HG03103 (cell line): ENCODE measurements around the gene SLC45A2.
A peak's percentile ranks its signal among the peaks of the same experiment; 100 is the strongest.
"Not testable (repeated sequence)": the region's sequence is repeated elsewhere in the genome, so short reads cannot be mapped to it uniquely, and the experiment has no call there.

Experiments used
- ATAC-seq: cut with Tn5 transposase; IDR thresholded peaks from one replicate; pipeline ENCODE4 v1.9.1; 2021; ENCODE audit warnings: low read depth; ENCODE audit not compliant: unreplicated experiment

Gene SLC45A2

DNA sequence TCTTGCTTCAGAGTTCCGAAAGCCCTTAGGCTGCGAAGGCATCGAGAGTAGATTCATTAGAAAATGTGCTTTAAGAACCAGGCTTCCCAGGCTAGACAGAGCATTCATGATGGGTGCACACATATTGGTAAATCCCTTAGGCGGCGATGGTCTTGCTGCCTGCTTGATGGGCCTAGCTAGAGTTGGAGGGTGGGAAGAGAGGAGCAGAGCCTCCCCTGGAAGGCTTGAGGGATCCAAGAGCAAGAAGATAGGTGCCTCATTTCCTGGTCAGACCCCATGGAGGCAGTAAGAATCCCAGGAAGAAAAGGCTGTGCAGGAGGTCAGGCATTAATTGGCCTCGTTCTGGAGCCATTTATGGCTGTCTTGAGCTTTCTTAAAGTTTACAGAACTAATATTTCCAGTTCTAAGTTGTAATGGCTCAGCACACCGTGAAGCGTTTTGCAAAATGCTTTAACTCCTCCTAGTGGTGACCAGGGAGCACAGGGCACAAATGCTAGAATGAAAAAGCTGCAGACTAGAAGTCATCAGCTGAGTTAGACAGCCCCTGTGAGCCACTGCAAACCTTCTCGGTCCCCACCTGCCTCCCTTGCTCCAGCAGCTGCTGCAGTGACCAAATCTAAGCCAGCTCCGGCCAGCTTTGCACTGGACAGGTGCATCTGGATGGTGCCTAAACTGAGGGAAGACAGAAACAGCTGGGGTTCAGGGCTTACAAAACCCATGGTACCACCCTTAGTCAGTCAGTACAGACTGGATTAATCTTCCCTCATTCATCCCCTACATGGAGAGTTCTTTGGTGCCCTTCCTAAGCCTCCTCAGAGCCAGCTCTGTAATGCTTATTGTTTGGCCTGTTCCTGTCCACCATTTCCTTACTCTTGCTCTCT is 14.7 kb downstream of the SLC45A2 start:
- ATAC-seq, result peak; percentile 70

DNA sequence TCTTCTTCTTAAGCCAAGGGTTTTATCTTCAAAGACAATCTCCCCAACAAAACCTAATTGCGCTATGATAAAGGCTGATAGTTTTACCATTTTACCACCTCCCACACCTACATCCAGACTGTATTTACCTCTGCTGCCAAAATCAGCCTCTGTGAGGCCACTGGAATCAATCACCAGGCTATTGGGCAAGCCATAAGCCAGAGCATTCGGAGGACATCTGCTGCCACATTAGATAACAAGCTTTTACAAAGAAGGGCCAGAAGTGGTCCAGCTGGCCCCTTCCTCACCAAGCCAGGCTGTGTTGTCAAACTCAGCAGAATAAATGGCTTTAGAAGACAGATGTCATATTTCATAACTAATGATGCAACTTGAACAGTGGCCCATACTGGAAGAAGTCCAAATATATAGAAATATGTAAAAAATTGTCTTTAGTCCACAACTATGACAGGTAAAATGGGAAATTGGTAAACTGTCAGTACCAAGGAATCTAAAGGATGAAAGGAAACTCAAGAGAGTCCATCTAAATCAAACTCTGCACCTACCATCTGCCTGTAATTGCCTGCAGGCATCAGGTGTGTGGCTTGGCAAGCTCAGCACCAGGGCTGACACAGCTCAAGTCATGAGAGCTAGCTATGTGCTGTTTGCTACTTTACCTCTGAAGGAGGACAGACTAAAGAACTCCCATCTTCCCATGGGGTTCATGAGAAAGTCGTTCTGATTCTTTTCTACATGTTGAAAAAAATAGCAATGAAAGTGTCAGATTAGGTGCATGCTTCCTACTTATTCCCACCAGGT is 16.1 kb downstream of the SLC45A2 start:
- no peak for ATAC-seq

DNA sequence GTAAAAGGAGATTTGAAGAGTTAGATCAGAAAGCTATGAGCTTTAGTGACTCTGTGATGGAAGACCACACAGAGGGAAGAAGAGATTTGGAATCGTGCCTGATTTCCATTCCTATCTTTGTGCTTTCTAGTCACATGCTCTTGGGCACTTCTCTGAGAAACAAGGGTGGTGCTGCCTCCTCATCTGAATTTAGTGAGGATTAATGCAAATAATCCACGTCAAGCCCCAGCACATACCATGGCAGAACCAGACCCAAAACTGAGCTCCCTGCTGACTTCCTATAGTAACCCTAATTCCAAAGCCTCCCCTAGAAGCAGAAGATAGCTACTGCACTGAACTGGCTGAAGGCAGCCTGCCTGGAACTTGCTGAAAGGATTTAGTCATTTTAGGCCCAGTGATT is 17.7 kb downstream of the SLC45A2 start:
- no peak for ATAC-seq

DNA sequence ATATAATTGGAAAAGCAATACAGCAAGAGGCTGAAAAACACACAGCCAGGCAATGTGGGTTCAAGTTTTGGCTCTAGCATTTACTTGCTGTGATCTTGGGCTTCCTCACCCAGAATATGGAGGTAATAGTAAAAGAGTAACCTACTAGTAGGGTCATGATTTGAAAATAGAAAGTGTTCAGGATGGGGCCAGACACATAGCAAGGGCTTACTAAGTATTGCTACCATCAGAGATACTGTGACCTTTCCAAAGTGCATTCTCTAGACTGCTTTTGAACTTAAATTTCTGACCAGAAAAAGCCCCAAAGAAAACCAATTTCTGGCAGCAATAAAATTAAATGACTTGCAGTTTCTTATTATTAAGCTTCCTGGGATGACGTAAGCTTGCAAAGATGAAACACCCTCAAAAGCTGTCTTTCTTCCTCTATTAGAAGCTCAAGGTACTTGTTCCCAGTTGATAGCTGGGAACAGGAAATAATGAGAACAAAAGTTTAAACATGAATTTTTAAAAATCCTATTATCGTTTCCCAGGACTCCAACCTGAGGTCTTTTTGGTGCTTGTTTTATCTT is 20.3 kb downstream of the SLC45A2 start:
- ATAC-seq, result no peak

DNA sequence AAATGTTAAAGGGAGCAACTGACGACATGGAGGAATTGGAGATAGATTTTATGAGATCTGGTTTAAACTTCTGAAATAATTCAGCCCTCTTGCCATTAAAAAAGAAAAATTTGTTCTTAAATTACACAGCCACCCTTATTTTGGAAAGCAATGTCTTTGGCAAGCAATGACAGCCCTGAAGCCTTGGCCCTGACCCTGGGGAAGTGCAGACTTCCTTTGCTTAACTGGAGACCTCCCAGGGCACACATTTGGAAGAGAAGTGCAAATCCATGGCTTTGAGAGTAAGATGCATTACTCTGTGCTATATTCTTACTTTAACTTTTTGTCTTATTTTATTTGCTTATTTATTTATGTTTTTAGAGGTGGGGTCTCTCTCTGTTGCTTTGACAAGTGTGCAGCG is 26.3 kb downstream of the SLC45A2 start:
- no peak for ATAC-seq

DNA sequence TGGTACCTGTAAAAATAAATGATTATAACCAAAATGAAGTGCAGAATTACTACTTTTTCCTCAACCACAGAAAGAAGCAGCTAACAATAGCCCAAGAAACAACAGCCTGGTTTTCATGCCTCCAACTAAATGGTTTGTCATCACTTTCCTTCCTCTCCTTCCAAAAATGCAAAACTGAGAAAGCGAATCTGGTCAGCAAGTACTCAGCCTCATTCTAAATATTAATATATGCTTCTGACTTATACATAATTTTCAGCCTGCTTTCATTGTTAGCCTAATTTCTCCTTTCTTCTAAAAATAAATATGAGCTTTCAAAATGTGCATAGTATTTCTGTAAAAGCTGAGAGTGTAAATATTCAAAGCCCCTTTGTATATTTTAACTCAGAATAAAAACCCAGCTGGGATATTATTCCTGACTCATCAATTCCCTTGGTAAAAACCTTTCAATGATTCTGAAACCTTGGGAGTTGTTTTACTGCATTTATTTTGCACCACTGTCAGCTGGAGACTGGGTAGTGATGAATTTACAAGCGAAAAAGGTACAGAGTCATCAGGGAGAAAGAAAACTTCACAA is 26.8 kb downstream of the SLC45A2 start:
- ATAC-seq, result no peak

DNA sequence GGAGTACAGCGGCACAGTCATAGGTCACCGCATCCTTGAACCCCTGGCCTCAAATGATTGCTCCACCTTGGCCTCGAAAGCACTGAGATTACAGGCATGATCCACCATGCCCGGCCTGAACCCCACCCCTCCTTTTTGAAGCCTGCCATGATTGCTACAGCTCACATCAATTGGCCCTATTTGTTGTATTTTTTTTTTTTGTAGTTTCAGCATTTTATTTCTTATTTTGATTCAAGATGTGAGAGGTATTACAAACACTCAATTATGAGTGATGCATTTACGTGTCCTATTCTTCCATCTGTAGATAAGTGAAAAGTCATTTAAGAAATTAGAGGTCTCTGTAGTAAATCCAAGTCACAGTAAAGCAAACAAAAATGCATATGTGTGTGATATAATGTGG is 32.3 kb downstream of the SLC45A2 start:
- ATAC-seq, result not testable (repeated sequence)

DNA sequence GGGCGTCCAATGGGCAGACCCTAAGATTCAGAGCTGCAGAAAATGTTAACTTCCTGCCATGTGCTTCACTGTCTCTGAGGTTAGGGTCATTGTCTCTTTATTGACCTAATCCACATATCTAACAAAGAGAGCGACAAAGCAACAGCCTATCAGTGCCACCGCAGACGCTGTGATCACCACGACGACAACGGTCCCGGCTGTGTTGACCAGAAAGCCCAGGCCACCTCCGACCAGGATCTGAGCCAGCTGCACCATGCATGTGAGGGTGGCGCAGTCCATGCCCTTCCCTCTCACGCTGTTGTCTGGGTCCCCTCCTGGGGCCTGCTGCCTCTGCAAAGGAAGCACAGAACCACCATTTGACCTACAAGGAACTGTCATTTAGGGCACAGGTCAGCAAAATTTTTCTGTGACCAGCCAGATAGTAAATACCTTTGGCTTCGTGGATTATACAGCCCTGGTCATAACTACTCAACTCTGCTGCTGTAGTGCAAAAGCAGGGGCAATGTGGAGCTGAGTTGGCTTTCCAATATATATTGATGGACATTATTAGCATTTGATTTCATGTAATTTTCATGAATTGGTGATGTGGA is 39.9 kb downstream of the SLC45A2 start:
- no peak for ATAC-seq

DNA sequence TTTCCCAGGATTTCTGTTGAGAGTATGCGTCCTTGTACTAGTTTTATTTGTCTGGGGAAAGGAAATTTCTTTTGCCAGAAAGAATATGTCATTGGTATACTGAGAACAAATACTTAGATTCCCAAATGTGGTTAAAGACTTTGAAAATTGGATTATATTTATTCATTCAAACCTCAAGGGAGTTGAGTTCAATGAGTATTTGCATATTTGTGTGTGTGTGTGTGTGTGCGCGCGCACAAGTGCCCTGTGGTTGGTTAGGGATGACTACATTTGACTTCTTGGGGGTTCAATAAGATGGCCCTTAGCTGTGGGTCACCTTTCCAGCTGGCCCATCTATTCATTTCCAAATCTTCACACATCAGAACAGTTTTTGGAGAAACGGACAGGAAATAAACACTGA is 43.4 kb downstream of the SLC45A2 start:
- ATAC-seq, result no peak

DNA sequence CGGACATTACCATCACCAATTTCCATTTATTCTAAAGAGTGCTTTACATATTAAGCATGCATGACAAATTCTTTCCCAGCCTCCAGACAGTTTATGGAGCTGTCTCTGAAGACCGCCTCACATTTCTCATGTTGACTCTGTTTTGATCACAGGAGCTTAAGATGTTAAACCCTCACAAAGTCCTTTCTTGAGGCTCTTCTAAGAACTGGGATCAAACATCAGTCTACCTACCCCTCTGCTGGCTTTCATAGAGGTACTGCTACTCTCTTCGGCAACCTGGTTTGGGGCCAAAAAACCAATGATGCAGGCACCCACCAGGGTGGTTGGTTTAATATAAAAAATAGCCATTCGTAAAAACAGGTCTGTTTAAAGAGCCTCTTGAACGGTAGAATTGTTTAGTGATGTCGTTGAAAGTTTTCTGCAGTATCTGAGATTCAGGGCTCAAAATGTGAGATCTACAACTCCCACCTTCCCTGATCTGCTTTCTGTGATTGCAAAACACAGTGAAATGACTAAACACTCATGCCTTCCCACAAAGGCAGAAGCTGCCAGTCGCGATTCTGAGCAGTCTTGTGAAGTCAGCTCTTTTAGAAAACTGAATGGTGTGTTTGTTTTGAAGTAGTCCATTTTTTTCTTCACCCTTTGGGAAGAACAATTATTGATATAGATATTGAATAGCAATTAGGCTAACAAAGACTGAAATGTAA is 44.8 kb downstream of the SLC45A2 start:
- ATAC-seq, result no peak

DNA sequence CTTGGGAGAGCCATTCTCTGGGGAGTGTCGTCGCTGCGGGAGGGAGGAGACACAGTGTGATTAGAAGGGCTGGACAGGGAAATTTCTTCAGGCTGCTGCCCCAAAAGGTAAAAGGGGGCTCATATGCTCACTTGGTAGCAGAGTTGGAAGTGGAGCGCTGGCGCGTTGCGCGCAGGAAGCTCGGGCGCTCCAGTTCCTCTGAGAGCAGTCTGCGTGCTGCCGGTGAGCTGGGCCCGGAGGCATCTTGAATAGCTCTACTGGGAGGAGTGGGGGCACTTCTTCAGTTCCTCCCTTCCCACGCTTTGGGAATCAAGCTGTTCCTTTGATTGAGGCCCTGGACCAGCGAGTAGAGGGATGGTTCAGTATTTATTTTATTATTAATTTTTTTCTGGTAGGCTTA is 45.6 kb downstream of the SLC45A2 start:
- no peak for ATAC-seq

DNA sequence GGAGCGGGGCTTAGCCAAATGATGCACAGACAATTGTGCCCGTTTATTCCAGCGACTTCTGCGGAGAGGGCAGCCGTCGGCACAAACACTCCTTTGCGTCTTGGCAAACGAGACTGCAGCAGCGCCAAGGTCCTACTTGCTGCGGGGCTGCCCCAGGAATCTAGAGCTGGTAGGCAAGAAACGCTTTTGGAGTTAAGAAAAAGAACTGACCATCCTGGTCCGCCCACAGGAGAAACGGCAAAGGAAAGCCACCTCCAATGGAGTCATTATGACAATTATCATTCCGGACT is 46.0 kb downstream of the SLC45A2 start:
- no peak for ATAC-seq

DNA sequence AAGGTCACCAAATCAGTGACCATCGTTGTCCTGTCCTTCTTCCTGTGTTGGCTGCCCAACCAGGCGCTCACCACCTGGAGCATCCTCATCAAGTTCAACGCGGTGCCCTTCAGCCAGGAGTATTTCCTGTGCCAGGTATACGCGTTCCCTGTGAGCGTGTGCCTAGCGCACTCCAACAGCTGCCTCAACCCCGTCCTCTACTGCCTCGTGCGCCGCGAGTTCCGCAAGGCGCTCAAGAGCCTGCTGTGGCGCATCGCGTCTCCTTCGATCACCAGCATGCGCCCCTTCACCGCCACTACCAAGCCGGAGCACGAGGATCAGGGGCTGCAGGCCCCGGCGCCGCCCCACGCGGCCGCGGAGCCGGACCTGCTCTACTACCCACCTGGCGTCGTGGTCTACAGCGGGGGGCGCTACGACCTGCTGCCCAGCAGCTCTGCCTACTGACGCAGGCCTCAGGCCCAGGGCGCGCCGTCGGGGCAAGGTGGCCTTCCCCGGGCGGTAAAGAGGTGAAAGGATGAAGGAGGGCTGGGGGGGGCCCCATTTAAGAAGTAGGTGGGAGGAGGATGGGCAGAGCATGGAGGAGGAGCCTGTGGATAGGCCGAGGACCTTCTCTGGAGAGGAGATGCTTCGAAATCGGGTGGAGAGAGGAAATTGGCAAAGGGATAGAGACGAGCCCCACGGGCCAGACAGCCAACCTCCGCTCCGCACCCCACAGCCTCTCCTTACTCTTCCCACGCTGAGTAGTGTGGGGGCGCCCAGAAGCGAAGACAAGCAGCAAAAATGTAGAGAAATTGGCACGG is 46.6 kb downstream of the SLC45A2 start:
- ATAC-seq, result no peak

DNA sequence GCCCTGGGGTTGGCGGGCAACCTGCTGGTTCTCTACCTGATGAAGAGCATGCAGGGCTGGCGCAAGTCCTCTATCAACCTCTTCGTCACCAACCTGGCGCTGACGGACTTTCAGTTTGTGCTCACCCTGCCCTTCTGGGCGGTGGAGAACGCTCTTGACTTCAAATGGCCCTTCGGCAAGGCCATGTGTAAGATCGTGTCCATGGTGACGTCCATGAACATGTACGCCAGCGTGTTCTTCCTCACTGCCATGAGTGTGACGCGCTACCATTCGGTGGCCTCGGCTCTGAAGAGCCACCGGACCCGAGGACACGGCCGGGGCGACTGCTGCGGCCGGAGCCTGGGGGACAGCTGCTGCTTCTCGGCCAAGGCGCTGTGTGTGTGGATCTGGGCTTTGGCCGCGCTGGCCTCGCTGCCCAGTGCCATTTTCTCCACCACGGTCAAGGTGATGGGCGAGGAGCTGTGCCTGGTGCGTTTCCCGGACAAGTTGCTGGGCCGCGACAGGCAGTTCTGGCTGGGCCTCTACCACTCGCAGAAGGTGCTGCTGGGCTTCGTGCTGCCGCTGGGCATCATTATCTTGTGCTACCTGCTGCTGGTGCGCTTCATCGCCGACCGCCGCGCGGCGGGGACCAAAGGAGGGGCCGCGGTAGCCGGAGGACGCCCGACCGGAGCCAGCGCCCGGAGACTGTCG is 47.3 kb downstream of the SLC45A2 start:
- no peak for ATAC-seq

DNA sequence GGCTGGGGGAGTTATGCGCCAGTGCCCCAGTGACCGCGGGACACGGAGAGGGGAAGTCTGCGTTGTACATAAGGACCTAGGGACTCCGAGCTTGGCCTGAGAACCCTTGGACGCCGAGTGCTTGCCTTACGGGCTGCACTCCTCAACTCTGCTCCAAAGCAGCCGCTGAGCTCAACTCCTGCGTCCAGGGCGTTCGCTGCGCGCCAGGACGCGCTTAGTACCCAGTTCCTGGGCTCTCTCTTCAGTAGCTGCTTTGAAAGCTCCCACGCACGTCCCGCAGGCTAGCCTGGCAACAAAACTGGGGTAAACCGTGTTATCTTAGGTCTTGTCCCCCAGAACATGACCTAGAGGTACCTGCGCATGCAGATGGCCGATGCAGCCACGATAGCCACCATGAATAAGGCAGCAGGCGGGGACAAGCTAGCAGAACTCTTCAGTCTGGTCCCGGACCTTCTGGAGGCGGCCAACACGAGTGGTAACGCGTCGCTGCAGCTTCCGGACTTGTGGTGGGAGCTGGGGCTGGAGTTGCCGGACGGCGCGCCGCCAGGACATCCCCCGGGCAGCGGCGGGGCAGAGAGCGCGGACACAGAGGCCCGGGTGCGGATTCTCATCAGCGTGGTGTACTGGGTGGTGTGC is 48.0 kb downstream of the SLC45A2 start, which contains the start of gene RXFP3:
TSS of gene RXFP3 (plus strand) at position 6 of the 636 bp plus-strand sequence. CDS start at position 361, 355 bp downstream.
- ATAC-seq, result no peak

DNA sequence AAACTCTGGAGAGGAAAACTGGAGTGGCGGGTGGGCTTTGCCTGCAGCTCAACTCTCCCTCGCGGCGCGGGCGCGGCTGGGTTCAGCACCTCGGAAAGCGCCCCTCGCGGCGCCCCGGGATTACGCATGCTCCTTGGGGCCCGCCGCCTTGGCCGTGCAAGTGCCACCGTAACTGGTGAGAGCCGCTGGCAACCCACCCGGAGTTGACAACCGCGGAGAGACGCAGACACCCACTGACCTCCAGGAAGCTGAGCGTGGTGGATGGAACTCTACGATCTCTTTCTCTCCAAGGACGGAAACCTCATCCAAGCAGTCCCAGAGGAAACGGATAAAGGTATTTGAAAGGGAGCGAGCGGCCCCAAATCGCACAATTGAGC is 48.5 kb downstream of the SLC45A2 start:
- ATAC-seq, result no peak

DNA sequence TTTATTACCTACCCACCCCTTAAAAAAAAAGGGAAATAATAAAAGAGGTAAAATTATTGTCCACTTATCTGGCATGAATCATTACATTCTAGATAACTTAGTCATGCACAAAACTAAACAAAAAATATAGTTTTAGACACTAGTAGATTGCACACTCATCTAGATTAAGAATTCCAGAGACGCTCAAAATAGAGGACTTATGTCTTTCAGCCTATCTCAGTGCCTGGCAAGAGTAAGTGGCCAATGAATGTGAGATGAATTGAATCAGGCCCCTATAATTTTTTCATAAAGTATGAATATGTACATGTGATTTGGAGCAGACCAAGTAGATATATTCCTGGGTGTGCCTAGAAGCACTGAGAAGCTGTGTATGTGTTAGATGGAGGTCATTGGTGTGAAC is 50.3 kb downstream of the SLC45A2 start:
- peak; percentile 14 for ATAC-seq

DNA sequence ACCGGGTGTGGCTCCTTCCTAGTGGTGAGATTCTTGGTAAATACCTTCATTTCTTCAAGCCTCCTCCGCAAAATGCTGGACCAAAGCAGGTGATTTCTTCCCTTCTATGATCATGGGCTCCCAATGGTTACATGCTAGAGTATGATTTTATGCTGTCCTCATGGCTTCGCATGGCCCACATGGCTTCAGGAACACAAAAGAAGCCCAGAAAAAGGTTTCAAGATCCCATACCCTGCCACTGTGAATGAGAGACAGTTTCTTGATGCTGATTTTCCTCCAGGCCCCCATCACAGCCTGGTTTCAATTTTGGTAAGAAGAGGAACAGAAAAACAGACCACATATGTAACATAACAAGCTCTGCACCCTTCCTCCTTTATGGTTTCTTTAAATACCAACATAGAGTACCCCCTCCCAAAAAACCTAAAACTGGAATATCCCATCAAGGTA is 50.7 kb downstream of the SLC45A2 start:
- peak; percentile 78 for ATAC-seq
